ENCODE measurements around the gene ATP8A2.

GRCh38 chr13:25901460-25902376 lies 529.9 kb downstream of the ATP8A2 start:
- TF ChIP-seq CTCF (conservative IDR thresholded peaks at IDR 0.05; ENCODE audit: low read length) (no peak), EZH2phosphoT487 (IDR thresholded peaks at IDR 0.05; ENCODE audit: borderline replicate concordance, low read depth, low read length) (no peak)

Measured in OCI-LY7 (cell line).